Sigmoid colon (tissue), 4 donors: ENCODE measurements around the gene SIM1.

Experiments used
- CTCF ChIP-seq, 4 experiments: fragments of 450-650 bp in 3 of 4; fragments of 200-600 bp in 1 of 4; IDR thresholded peaks; one replicate each; pipeline ENCODE4 v1.5.1; 2016 to 2019; ENCODE audit warnings: antibody characterized with exemption in 4 of 4, mild to moderate bottlenecking in 3 of 4, moderate library complexity in 2 of 4
- POLR2A ChIP-seq, 2 donors: fragments of 450-650 bp; IDR thresholded peaks; one replicate each; pipeline ENCODE4 v1.6.1; 2016; ENCODE audit warnings: antibody characterized with exemption in 2 of 2, mild to moderate bottlenecking in 2 of 2, moderate library complexity in 2 of 2
- POLR2AphosphoS5 ChIP-seq, 4 donors: sonication (generic); formaldehyde crosslinking; IDR thresholded peaks; one replicate each; pipeline ENCODE4 v1.6.1; 2017; ENCODE audit warnings: antibody characterized with exemption in 4 of 4

GRCh38 chr6:100343316-100344077, 121.2 kb downstream of the SIM1 start:
- TF ChIP-seq CTCF (IDR thresholded peaks at IDR 0.05) (no peak), POLR2A (IDR thresholded peaks at IDR 0.05) (no peak), POLR2AphosphoS5 (IDR thresholded peaks at IDR 0.05) (no peak)
